Suppressor macrophage treated with lipopolysaccharide for 1 hour (primary cell): ENCODE results near the gene XPNPEP1.

ENCODE experiments used
- DNase-seq, 3 donors: peaks; one replicate each; pipeline ENCODE4 v3.0.0-alpha.2; 2020 to 2022

XPNPEP1 gene

DNA sequence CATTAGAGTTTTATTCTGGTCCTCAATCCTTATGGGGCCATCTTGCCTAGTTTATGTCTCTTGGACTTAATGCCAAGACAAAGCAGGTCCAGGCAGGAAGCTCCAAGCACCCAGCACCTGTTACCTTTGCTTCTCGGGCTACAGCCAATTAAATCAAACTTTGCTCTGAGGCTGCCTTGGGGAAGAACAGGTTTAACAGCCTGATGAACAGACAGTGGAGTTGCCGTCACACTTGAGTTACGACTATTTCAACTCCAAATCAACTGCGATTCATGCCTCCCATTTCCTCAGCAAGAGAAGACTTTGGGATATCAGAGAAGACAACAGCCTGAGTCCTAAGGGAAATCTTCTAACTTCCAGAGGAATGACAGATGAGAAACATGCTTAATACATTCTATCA, 62.2 kb downstream of the XPNPEP1 start:
- DNase-seq: no peak

- no peak for DNase-seq
Measured at GRCh38 chr10:109859221-109859620, 64.1 kb downstream of the XPNPEP1 start.

DNA sequence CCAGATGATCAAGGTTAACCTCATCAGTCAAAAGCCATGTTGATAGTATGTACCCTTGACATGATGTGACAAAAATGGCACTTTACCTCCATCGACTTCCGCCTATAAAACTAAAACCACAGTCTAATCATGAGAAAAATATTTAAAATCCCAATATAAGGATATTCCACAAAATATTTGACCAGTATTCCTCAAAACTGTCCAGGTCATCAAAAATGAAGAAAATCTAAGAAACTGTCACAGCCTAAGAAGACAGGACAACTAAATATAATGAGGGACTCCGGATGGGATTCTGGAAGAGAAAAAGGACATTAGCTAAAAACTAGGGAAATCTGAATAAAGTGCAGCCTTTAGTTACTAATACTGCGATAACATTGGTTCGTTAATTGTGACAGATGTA, 67.6 kb downstream of the XPNPEP1 start:
- no peak for DNase-seq

GRCh38 chr10:109853921-109854320, 69.4 kb downstream of the XPNPEP1 start:
- DNase-seq: no peak

DNA sequence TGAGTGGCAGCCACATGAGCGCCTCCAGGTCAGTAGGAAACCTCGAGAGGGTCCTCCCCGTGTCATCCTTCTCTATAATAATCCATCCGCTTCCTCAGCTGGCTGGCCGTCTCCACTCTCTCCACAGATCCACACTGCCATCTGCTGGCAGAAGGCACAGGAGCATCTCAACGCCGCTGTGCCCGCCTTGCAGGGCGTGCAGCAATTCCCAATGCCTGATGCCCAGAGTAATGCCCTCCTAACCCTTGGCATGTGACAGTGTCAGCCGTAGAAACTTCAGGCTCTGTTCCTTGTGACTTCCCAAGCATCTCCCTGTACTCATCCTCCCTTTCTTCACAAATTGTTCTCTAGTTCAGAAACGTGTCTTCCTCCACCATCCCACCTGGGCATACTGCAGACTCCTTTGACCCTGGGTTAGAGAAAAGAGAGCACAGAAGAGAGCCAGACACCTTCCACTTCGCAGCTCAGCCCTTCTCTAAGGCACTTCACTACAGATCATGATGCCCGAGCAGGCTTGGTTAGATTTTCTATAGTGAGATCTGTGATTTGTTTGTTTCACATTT, 70.8 kb downstream of the XPNPEP1 start:
- peak; percentile 74 to 86 (median 81) for DNase-seq

GRCh38 chr10:109851616-109852474, 71.5 kb downstream of the XPNPEP1 start:
- DNase-seq: no peak

- no peak for DNase-seq
Measured at GRCh38 chr10:109846832-109847231, 76.5 kb downstream of the XPNPEP1 start.

DNA sequence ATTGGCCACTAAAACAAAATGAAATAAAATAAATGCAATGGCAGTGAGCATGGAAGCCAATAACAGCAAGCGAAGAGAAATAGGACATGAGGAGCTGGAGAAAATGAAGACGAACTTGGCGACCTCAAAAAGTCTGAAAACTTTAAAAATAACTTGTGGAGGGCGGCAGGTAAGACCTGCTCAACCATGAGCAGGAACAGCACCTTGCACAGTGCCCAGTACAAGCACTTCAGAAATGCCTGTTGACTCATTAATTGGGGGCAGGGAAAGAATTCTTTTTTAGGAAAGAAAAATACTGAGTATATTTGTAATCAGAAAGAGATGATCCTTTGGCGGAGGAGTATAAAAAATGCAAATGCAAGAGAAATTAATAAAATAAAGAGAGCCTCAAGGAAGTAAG, 78.0 kb downstream of the XPNPEP1 start:
- DNase-seq: no peak

DNA sequence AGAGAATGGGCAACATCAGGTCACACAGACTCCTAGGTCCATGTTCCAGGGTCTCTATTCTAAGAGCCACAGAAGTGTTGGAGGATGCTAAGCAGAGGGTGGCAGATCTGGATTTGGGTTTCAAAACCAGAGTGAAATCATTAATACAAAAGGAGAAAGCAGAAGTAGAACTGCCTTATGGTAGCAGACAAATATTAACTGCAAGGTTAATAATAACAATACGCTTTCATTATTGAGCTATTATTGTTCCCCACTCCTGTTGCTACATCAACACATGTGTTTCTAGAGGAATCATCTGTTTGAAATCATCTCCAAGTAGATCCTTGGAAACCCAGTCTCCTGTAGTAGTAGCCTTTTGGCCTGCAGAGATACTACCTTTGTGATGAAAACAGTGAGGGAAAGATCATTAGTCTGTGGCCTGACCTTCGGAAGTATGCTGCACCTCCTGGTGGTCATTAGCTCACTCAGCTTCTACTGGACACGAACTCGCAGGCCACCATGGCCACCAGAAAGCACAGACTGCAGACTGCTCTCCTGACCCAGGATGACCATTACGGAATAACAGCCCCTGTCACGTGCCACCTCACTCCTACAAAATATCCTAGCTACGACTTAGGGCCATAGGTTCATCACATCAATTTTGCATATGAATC, 84.6 kb downstream of the XPNPEP1 start:
- no peak for DNase-seq

GRCh38 chr10:109837384-109837783, 85.9 kb downstream of the XPNPEP1 start:
- no peak for DNase-seq

GRCh38 chr10:109835257-109835656, 88.1 kb downstream of the XPNPEP1 start:
- DNase-seq: no peak

- no peak for DNase-seq
Measured at GRCh38 chr10:109831846-109832245, 91.5 kb downstream of the XPNPEP1 start.

DNA sequence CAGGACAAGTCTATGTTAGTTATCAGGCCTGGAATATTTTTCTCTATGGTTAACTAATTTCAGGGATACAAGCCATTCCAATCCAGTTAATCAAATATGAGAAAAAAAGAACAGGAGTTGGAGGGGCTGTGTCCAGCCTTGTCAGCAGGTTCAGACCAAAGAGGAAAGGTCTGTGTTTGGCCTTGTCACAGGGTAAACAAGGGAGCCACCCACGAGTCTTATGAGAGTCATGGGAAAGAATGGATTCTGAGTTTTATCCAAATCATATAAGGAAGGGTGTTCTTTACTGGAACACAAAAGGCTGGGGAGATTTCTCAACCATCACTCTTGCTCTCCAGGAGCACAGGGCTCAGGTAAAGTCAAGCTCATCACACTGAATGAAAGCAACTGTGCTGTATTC, 99.1 kb downstream of the XPNPEP1 start:
- no peak for DNase-seq

DNA sequence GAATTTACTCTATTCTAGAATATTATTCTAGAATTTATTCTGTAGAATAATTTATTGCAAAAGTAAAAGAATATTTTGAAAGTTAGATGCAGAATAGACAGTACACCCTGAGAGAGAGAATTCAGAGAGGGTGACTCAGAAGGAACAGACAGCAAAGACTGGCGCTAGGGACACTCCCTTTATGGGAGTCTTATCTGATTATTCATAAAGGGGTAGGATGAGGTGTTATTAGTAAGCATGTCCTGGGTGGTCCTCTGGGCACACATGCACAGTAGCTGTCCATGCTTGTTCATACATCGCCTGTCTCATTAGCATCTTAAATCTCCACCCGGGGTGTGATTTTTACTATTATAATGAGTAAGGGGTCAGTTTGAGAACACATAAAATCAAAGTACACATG, 100.1 kb downstream of the XPNPEP1 start:
- DNase-seq: no peak

DNA sequence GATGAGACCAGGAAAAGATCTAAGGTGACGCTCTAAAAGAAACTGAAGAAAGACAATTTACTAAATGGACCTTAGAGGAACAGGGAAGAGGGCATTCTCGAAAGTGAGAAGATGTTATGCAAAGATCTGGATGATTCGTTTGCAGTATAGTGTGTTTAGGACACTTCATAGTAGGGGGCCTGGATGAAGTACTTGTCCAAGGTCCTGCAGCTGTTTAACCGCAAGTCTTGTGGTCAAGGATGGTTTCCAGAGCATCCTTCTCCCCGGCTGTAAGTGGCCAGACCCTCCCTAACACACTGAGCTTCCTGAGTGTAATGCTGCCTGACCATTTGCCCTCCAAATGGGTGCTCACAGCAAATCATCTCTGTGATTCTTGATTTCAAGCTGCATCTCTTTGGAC, 101.6 kb downstream of the XPNPEP1 start:
- no peak for DNase-seq

DNA sequence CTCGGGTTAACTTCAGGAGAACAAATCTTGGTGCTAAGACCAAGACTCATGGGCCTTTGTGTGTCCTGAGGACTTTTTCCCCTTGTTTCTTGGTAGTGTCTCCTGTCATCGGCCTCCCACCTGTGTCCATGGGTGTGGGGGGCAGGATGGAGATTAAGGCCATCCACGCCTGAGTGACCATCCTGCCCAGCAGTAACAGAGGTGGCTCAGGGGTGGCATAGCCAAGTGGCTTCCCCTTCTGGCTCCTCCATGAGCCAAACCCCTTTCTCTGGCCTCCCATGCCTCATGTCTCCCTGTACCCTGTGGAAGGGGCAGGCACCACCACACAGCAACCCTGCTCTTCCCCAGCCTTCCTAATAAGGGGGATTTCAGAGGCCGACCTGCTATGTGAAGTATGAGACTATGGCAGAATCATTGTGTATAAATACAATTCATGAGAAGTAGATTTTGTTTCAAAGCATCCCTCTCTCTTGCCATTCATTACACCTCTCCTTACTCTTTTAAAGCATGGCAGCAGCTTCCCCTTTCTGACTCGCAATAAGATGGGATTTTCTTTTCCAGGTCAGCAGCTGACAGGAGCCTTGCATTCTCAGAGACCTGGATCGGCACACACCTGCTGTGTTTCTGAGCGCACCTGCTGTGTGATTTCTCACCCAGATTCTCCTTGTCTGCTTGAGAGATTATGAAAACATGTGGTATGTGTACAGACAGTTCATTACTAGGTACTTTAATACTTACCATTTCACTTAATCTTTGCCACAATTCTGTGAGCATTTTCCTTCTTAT, 102.5 kb downstream of the XPNPEP1 start:
- DNase-seq: no peak

DNA sequence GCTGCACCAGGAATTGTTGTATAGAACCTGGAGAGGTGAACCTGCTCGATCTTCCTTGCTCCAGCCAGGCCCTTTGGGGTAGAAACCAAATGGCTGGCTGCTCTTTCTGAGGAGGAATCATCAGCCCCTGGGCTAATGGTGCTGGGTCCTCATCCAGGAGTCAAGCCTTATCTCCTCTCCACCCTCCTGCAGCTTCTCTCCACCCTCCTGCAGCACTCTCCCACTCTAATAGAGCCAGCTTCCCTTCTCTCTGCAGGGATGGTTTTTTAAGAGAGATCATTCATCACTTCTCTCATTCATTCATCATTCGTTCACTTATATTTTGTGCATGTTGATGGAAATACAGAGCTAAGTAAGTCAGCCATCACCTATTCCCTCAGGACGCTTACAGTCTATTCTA, 103.5 kb downstream of the XPNPEP1 start:
- no peak for DNase-seq
